ENCODE measurements around the gene KCNH6.
A peak's percentile ranks its signal among the peaks of the same experiment; 100 is the strongest.

KCNH6 gene

GRCh38 chr17:63523253-63523855 is at the start of gene KCNH6:
TSS of gene KCNH6 (plus strand) at chr17:63523358. CDS start at chr17:63523414, 56 bp downstream.
- no peak for ATAC-seq

- ATAC-seq: no peak
Observed at GRCh38 chr17:63474174-63474573, 49.0 kb upstream of the KCNH6 start.

GRCh38 chr17:63474586-63475460 is 48.3 kb upstream of the KCNH6 start:
- no peak for ATAC-seq

- ATAC-seq: no peak
Observed at GRCh38 chr17:63475491-63476412, 47.4 kb upstream of the KCNH6 start.

- ATAC-seq: no peak
Observed at GRCh38 chr17:63476459-63476853, 46.7 kb upstream of the KCNH6 start.

- peak; percentile 25 to 52 for ATAC-seq
Observed at GRCh38 chr17:63476854-63477479, 46.2 kb upstream of the KCNH6 start, which contains the start of gene ACE. TSS of gene ACE (plus strand) at chr17:63477061. CDS start at chr17:63477095, 34 bp downstream.

GRCh38 chr17:63477480-63478440 is 45.4 kb upstream of the KCNH6 start:
- ATAC-seq: no peak

GRCh38 chr17:63478814-63479494 is 44.2 kb upstream of the KCNH6 start:
- ATAC-seq: peak; percentile 79 to 81

- ATAC-seq: no peak
Observed at GRCh38 chr17:63479495-63480184, 43.5 kb upstream of the KCNH6 start.

GRCh38 chr17:63480192-63480784 is 42.9 kb upstream of the KCNH6 start:
- ATAC-seq: no peak

- ATAC-seq: no peak
Observed at GRCh38 chr17:63480826-63481487, 42.2 kb upstream of the KCNH6 start.

GRCh38 chr17:63481488-63481870 is 41.7 kb upstream of the KCNH6 start:
- no peak for ATAC-seq

- no peak for ATAC-seq
Observed at GRCh38 chr17:63482509-63482908, 40.6 kb upstream of the KCNH6 start.

- no peak for ATAC-seq
Observed at GRCh38 chr17:63483038-63483437, 40.1 kb upstream of the KCNH6 start.

- no peak for ATAC-seq
Observed at GRCh38 chr17:63483655-63484575, 39.2 kb upstream of the KCNH6 start.

- ATAC-seq: no peak
Observed at GRCh38 chr17:63486317-63487013, 36.7 kb upstream of the KCNH6 start.

- no peak for ATAC-seq
Observed at GRCh38 chr17:63487014-63487339, 36.2 kb upstream of the KCNH6 start.

Data from activated CD4-positive, CD25-positive, alpha-beta regulatory T cell treated with anti-CD3 and anti-CD28 coated beads, Interleukin-2, amount 50 U/mL, for 24 hours (primary cell).